ENCODE measurements around the gene NCOA5. TPM values are rescaled to one million over a fixed set of nuclear protein-coding genes. Genes with fewer than 3 reads are reported as not detected.

NCOA5 gene
- total RNA-seq, 1 experiment from 2014 or later: 16.5 TPM

GRCh38 chr20:46021361-46022359 is 68.1 kb downstream of the NCOA5 start (continued):
- TF ChIP-seq ZBTB43 (CRISPR knock-in tag; IDR thresholded peaks at IDR 0.05) (no peak), ATF6 (CRISPR knock-in tag; IDR thresholded peaks at IDR 0.05) (no peak), ARID4B (CRISPR knock-in tag; IDR thresholded peaks at IDR 0.05; ENCODE audit: borderline replicate concordance) (no peak), ETV6 (CRISPR knock-in tag; IDR thresholded peaks at IDR 0.05) (no peak), ZNF396 (CRISPR knock-in tag; IDR thresholded peaks at IDR 0.05; ENCODE audit: borderline replicate concordance) (no peak), ATF2 (CRISPR knock-in tag; IDR thresholded peaks at IDR 0.05; ENCODE audit: borderline replicate concordance, low read depth) (no peak), GABPB1 (CRISPR knock-in tag; IDR thresholded peaks at IDR 0.05) (no peak), MLX (CRISPR knock-in tag; IDR thresholded peaks at IDR 0.05) (no peak), SP1 (CRISPR knock-in tag; conservative IDR thresholded peaks at IDR 0.05) (peak; percentile 30; the same call in 1 of the 2 replicates), HMGA2 (CRISPR knock-in tag; IDR thresholded peaks at IDR 0.05) (no peak), EMX1 (CRISPR knock-in tag; IDR thresholded peaks at IDR 0.05) (no peak), GRHL2 (CRISPR knock-in tag; IDR thresholded peaks at IDR 0.05; ENCODE audit: insufficient replicate concordance, severe bottlenecking) (no peak), MAX (CRISPR knock-in tag; IDR thresholded peaks at IDR 0.05) (peak; percentile 29; the same call in 1 of the 2 replicates)

- no peaks in the 10 kb centered on the region for H3K9me3 Mint-ChIP-seq
- peaks cover 7% of the 10 kb centered on the region for H3K4me1 Mint-ChIP-seq
- POLR2A ChIA-PET: no interaction called here
- no peak overlapping the region for H3K27ac Mint-ChIP-seq
- H3K36me3 Mint-ChIP-seq: no peaks in the 10 kb centered on the region
- no peak for DNase-seq (ENCODE audit: low spot score)
- CTCF ChIA-PET: interaction anchor here (0.6 kb wide), 1 partner anchor 9 kb away, joined by 3 read pairs; no protein-coding TSS in a partner anchor
- TF ChIP-seq ATF1 (CRISPR knock-in tag; IDR thresholded peaks at IDR 0.05) (no peak), TCF7 (CRISPR knock-in tag; IDR thresholded peaks at IDR 0.05; ENCODE audit: low read depth) (no peak), ZNF512 (CRISPR knock-in tag; IDR thresholded peaks at IDR 0.05; ENCODE audit: borderline replicate concordance) (no peak)
- ATAC-seq: no peak
- peaks cover 31% of the 10 kb centered on the region for H3K27me3 Mint-ChIP-seq (ENCODE audit: low read depth)
- peak overlapping the region; percentile 68 for H3K4me3 Mint-ChIP-seq
Measured at GRCh38 chr20:46020555-46020954, 69.2 kb downstream of the NCOA5 start.
